NCI-H226 (cell line): ENCODE data around the gene RAB22A.
A peak's percentile ranks its signal among the peaks of the same experiment; 100 is the strongest.
"Not testable (repeated sequence)": the region's sequence is repeated elsewhere in the genome, so short reads cannot be mapped to it uniquely, and the experiment has no call there.

Source experiments
- DNase-seq: peaks from one replicate; pipeline ENCODE4 v3.0.0-alpha.2; 2015

The RAB22A gene

GRCh38 chr20:58389968-58390658 lies 80.6 kb downstream of the RAB22A start:
- DNase-seq, result no peak

GRCh38 chr20:58390659-58391035 lies 81.1 kb downstream of the RAB22A start:
- no peak for DNase-seq

- no peak for DNase-seq
These were observed 82.8 kb downstream of the RAB22A start for GRCh38 chr20:58392286-58392685.

GRCh38 chr20:58393299-58393698 lies 83.8 kb downstream of the RAB22A start:
- DNase-seq, result no peak

GRCh38 chr20:58394801-58395200 lies 85.3 kb downstream of the RAB22A start:
- no peak for DNase-seq

GRCh38 chr20:58395604-58396003 lies 86.1 kb downstream of the RAB22A start:
- DNase-seq, result no peak

- no peak for DNase-seq
These were observed 87.9 kb downstream of the RAB22A start for GRCh38 chr20:58397429-58397828.

GRCh38 chr20:58398254-58398653 lies 88.7 kb downstream of the RAB22A start:
- no peak for DNase-seq

- DNase-seq, result no peak
These were observed 90.4 kb downstream of the RAB22A start for GRCh38 chr20:58399926-58400325.

GRCh38 chr20:58401162-58401561 lies 91.6 kb downstream of the RAB22A start:
- no peak for DNase-seq

GRCh38 chr20:58402305-58402704 lies 92.8 kb downstream of the RAB22A start:
- DNase-seq, result no peak

- no peak for DNase-seq
These were observed 93.3 kb downstream of the RAB22A start for GRCh38 chr20:58402827-58403226.

GRCh38 chr20:58403272-58403671 lies 93.8 kb downstream of the RAB22A start:
- DNase-seq, result no peak

- no peak for DNase-seq
These were observed 96.2 kb downstream of the RAB22A start for GRCh38 chr20:58405504-58406291.

GRCh38 chr20:58406422-58407001 lies 97.0 kb downstream of the RAB22A start:
- no peak for DNase-seq

- peak; percentile 52 for DNase-seq
These were observed 97.8 kb downstream of the RAB22A start for GRCh38 chr20:58407201-58407873.

GRCh38 chr20:58407966-58408557 lies 98.5 kb downstream of the RAB22A start:
- DNase-seq, result no peak

- no peak for DNase-seq
These were observed 99.2 kb downstream of the RAB22A start for GRCh38 chr20:58408603-58409246.

- DNase-seq, result not testable (repeated sequence)
These were observed 104.7 kb downstream of the RAB22A start for GRCh38 chr20:58414216-58414615.

- DNase-seq, result not testable (repeated sequence)
These were observed 105.3 kb downstream of the RAB22A start for GRCh38 chr20:58414786-58415185.

- no peak for DNase-seq
These were observed 106.5 kb downstream of the RAB22A start for GRCh38 chr20:58416057-58416456.

- no peak for DNase-seq
These were observed 107.3 kb downstream of the RAB22A start for GRCh38 chr20:58416835-58417234.
